HG03097 (cell line): ENCODE results near the gene MOBP.
"Not testable (repeated sequence)": the region's sequence is repeated elsewhere in the genome, so short reads cannot be mapped to it uniquely, and the experiment has no call there.

Source experiments
- ATAC-seq: cut with Tn5 transposase; IDR thresholded peaks from one replicate; pipeline ENCODE4 v1.9.1; 2021; ENCODE audit not compliant: unreplicated experiment, low FRiP score

Gene MOBP

DNA sequence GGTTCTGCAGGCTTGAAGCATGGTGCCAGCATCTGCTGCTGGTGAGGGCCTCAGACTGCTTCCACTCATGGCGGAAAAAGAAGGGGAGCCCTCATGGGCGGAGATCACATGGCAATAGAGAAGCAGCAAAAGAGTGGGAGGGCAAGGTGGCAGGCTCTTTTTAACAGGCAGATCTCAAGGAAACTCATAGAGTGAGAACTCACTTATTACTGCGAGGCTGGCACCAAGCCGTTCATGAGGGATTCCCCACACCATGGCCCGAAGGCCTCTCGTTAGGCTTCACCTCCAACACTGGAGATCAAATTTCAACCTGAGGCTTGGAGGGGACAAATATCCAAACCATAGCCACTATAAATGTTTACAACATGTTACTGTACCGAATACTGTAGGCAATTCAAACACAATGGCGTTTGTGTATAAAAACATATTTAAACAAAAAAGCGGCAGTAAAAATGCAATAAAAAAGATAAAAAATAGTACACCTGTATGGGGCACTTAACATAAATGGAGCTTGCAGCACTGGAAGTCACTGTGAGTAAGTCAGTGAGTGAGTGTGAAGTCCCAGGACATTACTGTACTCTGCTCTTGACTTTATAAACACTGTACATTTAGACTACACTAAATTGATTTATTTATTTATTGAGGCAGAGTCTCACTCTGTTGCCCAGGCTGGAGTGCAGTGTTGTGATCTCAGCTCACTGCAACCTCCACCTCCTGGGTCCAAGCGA is 18.8 kb upstream of the MOBP start:
- no peak for ATAC-seq

DNA sequence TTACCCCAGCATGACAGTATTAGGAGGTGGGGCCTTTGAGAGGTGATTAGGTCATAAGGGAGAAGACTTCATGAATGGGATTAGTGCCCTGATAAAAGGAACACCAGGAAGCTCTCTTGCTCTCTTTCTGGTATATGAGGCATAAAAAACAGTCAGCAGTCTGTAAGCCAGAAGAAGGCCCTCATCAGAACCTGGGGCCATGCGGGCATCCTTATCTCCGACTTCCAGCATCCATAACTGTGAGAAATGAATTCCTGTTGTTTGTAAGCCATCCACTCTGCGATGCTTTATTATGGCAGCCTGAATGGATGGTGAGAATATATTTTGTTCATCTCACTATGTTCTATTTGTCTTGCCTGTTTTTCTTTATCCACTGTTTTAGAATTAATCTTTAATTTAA is 17.7 kb upstream of the MOBP start:
- ATAC-seq, result no peak

DNA sequence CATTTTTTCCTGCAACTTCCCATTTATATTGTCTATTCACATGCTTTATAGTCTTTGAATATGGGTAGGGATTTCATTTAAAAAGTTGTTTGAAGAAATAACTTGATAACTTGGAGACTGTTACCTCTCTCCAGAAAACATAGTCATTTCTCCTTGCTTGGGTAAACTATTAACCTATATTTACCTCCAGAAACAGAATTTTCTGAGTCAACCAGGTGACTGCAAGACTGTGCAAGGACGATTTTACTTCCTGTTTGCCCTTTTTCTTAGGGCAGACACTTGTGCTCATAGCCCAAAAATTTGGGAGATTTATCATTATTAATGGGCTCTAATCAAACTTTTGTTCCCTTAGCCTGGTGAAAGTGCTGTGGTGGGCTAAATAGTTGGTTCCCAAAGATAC is 14.3 kb upstream of the MOBP start:
- ATAC-seq, result no peak

DNA sequence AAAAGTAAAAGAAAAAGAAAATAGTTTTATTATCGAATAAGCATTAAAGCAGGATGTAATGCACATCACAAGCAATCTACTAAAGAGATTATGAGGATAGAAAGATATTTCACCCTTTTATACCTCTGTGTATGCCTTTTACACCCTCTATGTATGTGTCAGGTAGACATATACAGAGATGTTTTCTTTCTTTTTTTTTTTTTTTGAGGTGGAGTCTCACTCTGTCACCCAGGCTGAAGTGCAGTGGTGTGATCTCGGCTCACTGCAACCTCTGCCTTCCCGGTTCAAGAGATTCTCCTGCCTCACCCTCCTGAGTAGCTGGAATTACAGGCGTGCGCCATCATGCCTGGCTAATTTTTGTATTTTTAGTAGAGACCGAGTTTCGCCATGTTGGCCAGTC is 13.6 kb upstream of the MOBP start:
- not testable (repeated sequence) for ATAC-seq

DNA sequence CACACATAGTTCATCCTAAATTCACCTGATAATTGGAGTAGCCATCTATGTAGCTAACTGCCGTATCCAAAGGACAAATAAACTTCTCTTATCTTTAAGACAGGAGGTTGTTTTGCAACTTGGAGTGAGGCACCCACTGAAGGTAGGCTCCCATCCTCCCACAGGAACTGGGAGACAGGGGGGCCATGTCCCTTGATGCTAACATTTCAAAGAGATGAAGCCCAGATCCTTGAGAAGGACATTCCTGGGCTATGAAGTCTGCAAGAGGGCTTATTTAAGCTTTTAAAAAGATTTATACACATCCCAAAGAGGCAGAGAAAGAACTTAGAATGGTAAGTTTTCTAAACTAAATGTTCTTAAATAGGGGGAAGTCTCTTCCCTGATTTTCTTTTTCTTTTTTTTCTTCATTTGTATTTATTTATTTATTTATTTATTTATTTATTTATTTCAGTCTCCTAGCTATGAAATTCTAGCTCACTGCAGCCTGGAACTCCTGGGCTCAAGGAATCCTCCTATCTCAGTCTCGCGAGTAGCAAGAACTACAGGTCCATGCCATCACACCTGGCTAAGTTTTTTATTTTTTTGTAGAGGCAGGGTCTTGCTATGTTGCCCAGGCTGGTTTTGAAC is 12.8 kb upstream of the MOBP start:
- no peak for ATAC-seq

DNA sequence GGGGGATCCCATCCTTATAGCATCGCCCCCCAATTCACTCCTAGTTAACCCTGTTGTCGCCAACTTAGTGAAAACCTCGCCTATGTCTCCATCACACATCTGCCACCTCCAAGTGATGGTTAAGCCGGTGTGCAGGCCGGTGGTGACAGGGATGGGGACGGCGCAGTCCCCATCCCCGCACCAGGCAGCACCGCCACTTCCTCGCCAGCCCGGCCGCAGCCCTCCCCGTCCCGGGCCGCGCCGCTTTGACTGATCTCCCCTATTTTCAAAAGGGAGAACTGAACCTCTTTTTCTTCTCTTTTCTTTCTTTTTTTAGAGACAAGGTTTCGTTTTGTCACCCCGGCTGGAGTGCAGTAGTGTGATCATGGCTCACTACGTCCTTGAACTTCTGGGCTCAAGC is 11.3 kb upstream of the MOBP start:
- ATAC-seq, result no peak

DNA sequence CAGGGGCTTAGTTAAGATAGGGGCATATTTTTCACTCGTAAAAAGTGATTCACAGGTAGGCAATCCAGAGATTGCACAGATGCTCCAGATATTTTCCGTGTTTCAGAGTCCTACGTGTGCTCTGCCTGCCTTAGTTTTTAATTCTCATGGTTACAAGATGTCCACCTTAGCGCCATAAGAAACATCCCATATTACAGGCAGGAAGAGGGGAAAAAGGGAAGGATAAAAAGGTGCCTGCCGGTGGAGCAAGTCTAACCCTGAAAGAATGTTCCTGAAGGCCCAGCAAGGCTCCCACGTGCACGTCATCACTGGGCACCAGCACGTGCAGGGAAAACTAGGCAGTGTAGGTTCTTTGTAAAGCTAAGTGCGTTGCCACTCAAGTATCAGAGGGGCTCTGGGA is 10.1 kb upstream of the MOBP start:
- no peak for ATAC-seq

DNA sequence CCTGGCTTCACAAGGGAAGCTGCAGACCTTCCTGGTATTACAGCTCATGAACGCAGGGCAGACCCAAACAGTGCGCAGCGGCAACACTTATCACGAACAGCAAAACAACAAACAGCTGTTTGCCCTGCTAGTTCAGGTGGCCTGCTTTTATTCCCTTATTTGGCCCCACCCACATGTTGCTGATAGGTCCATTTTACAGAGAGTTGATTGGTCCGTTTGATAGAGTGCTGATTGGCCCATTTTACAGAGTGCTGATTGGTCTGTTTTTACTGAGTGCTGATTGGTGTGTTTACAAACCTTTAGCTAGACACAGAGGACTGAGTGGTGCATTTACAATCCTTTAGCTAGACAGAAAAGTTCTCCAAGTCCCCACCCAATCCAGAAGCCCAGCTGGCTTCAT is 8.9 kb upstream of the MOBP start:
- not testable (repeated sequence) for ATAC-seq

DNA sequence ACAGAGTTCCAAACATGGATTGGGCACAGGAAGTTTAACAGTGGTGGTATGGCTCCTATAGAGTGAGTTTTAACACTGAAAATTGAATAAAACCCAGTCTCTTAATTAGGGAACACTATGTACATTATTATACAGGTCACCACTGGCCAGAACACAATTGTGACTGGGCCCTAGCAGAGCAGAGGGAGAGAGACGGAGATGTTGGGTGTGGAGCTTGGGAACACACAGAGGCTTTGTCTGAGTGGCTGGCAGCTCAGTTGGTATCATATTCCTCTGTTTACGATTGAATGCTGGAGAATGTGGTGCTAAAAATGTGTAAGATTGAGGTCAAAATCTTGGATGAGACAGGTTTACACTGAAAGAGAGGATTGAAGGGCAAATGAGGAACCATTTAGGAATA is 6.8 kb upstream of the MOBP start:
- ATAC-seq, result no peak

DNA sequence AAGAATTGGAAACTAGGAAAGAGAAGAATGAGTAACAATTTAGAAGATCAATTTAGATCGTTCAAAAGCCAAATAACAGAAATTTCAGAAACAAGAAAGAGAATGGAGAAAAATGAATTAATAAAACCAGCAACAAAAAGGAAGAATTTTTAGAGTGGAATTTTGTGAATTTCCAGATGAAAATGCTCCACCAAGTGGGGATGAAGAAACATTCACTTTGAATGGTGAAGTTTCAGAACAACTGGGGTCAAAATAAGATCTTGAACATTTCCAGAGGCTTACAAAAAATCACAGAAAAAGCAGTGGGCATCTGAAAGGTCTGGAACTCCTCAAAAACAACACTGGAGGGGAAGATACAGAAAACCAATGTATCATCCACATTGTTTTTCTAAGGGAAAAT is 4.2 kb upstream of the MOBP start:
- no peak for ATAC-seq

DNA sequence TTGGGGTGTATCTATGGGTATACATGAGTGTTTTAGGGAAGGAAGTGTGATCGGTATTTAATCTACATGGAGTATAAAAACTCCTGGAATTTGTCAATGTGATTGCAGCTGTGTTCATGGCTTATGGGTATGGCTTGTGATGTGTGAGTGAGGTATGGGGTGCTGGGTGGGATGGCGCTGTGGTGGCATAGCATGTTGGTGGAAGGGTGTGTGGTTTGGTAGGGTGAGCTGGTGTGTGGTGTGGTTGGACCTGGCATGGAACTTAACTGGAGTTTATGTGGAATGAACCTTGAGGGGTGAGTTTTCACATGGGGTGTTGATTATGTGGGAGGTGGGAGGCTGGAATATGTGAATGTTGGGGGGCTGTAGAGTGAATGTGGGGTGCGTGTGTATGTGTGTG is 492 bp upstream of the MOBP start:
- no peak for ATAC-seq

DNA sequence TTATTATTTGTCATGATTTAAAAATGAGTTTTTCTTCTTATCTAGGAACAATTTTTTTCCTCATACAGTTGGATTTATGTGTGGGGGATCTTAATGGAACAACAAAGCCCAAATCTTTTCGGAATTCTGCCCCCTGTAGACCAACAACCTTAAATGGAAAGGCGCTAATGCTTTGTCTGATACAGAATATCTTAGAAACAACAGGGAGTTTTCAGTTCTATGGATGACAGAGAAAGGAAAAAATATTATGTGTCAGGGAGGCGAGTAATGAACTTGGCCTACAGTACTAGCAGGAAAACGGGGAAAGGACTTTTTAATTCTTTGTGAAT is 592 bp downstream of the MOBP start:
- ATAC-seq, result no peak

DNA sequence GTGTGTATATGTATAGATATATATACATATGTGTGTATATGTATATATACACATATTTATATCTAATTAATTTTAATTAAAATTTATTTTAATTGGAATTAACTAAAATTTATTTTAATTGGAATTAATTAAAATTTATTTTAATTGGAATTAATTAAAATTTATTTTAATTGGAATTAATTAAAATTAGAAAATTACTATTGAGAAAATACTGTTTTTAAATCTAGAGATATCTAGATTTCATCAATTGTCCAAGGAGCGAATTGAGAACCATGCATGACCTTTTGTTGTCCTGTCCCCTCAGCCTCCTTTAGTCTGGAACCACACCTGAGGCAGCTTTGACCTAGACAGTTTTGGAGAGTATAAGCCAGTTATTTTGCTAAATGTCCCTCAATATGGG is 1.8 kb downstream of the MOBP start:
- no peak for ATAC-seq

DNA sequence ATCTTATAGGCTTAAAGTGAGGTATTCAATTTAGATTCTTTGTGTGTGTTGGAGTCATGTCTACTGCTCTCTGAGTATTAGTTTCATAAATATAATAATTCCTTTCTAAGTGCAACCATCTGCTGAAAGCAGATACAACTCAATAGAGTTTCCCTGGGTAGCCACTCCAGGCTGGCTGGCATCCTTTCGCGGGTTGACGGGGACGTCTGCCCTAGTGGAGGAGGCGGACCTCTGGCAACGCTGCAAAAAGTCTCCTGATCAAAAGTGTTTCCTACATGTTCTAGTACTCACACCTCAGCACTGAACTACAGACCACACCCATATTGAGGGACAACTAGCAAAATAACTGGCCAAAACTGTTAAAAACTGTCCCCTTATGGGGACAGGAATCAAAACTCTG is 2.5 kb downstream of the MOBP start:
- ATAC-seq, result no peak

DNA sequence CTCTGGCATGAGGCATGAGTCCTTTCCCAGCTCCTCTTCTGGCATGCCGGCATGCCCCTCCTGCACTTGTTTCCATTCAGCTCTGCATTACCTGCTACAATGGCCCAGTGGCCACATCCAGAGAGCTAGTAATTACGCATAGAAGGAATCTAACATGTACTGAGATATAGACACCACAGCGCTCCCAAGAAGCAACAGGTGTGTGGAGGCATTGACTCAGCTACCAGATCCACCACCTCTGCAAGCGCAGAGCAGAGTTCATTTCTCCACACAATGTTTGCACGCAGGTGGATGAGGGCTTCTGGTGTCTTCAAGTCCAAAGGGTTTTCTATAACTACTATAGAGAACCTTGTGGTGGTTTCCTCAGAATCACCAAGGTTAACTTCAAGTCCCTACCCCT is 4.2 kb downstream of the MOBP start:
- ATAC-seq, result no peak

DNA sequence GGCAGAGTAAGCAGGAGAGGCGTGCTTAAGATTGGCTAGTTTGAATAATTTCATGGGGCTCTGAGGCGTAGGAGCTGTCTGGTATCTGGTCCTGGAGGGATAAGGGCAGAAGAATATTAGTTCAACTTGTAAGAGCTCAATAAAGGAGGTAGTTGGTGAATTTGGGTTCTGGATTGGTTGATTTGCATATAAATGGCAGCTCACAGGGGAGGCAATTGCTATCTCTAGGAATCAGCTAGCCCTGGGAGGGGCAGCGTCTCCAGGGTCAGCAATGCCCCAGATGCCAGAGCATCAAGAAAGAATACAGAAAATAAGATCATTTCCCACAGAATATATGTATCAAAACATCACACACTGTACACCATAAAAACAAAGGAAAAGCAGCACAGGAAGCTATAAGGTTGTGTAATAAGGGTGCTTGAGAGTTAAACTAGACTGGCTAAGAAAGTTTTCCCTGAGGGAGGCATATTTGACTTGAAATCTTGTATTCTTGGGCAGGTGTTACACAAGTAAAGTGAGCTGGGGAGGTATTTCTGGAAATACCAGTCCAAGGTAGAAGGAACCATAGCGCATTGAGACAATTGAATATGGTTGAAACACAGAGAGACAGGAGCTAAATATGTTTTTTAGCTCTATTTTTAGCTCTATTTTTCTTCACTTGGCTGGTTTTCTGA is 6.1 kb downstream of the MOBP start:
- ATAC-seq, result no peak

DNA sequence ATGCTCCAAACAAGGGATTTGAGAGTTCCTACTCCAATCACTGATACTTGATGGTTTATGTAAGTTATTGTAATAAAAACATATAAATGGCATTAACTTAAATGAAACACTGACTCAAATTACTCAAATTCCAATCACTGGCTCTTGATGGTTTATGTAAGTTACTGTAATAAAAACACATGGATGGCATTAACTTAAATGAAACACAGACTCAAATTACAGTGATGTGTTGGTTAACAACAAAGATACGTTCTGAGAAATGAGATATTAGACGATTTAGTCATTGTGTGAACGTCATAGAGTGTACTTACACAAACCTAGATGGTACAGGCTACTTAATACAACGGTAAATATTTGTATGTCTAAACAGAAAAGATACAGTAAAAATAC is 6.6 kb downstream of the MOBP start:
- ATAC-seq, result no peak

DNA sequence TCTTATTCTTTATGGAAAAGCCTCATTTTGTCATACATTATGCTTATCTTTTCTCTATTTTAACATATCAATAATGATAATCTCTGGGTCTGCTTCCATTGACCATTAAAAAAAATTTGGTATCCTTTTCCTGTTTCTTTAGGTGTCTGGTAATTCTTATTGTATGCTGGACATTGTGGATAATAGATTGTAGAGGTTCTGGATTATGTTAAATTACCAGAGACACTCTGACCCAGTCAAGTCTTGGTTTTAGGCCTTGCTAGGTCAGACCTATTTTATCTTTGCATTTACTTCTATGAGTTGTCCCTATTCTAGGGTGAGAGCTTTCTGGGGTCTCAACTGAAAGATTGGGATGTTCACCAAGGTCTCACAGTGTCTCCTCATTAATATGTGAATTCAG is 9.3 kb downstream of the MOBP start:
- no peak for ATAC-seq

DNA sequence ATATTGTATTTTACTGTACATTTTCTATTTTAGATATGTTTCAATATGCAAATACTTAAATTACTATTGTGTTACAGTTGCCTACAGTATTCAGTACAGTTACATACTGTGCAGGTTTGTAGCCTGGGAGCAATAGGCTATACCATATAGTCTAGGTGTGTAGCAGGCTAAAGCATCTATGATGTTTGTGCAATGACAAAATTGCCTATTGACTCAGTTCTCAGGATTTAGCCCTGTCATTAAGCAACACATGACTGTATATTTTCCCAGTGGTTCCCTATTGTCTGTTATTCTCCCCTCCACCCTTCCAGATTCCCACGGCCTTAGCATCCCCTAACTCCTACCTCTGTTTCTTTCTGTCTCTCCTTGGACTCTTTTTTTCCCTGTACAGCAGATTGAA is 10.7 kb downstream of the MOBP start:
- no peak for ATAC-seq

DNA sequence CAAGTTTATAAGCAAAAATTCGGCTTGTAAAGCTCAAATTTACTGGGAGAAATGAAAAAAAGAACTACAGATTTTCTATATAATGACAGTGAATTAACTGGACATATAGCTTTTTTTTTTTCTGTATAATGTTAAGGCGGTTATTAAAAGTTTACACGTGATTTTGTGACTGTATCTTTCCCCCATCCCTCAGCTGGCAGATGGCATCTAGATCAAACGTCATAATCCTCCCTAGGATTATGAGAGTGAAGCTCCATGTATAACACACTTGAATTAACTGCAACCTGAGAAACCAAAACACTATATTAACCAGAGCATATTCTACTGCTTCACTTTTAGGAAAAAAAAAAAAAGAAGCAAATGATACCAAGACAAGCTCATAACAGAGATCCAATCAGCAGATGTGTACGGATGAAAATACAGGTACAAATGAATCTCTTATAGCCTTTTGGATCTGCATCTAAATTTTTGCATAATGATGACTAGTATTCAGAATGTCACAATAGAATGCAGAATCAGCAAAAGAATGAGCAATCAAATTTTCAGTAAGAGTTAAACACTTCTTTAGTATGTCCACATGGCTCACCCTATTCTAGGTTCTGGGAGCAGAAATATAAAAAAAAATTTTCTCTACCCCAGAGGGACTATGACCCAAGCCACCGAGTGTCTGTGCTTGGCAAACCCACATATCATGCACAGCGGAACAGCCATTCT is 12.4 kb downstream of the MOBP start:
- ATAC-seq, result no peak

DNA sequence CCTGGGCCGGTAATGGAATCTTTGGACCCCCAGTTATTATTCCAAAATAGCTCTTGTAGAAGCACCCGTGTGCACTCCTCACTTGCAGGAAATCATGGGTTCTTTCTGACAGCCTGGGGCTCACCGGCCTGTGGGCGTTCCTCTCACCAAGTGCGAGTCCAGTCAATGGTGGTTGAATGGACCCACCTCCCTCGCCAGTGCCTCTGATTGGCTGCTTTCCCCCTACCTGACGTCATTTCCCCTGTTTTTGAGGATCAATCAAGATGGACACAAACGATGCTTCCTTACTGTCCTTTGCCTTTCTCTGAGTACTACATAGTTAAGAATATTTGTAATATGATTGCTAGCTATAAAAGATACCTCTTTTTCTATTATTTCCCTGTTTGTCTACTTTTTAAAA is 18.1 kb downstream of the MOBP start:
- ATAC-seq, result no peak

DNA sequence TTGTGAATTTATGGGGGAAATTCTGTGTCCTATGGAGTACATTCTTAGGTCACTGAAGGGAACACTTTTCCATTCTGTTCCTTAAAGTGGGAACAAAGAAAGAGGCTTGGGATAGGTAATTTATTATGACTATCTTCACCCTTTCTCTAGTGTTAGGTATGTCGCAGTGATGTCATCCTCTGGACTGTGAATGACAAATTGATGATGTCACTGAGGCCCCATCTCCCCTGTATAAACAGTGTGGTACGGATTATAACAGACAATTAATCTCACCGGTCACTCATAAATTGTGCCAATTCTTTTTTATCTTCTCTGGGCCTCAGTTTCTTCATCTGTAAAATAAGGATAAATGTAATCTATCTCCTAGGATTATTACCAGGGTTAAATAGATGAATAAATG is 23.5 kb downstream of the MOBP start:
- no peak for ATAC-seq
